GM12878 (cell line): Measurements from ENCODE around the gene NOL3. TPM values are rescaled to one million over a fixed set of nuclear protein-coding genes. Genes with fewer than 3 reads are reported as not detected.

ENCODE experiments used
- CBX5 ChIP-seq: sonication (generic); IDR thresholded peaks from 2 replicates; pipeline ENCODE4 v1.6.1; 2016; ENCODE audit warnings: low read depth, moderate library complexity, mild to moderate bottlenecking, inconsistent platforms
- CREM ChIP-seq: IDR thresholded peaks from 2 replicates; pipeline ENCODE4 v1.6.1; 2014; ENCODE audit warnings: antibody characterized with exemption, low read depth
- EED ChIP-seq: sonication (generic); IDR thresholded peaks from 2 replicates; pipeline ENCODE4 v1.6.1; 2016; ENCODE audit warnings: antibody characterized with exemption, low read depth
- JUNB ChIP-seq: IDR thresholded peaks from 2 replicates; pipeline ENCODE4 v1.6.1; 2016; ENCODE audit warnings: antibody characterized with exemption, mild to moderate bottlenecking
- LARP7 ChIP-seq: fragments of 450-650 bp; IDR thresholded peaks from 2 replicates; pipeline ENCODE4 v1.6.1; 2017; ENCODE audit warnings: mild to moderate bottlenecking
- MXI1 ChIP-seq: fragments of 150-350 bp; IDR thresholded peaks from 2 replicates; pipeline ENCODE4 v1.6.1; 2011; ENCODE audit warnings: low read depth, mild to moderate bottlenecking, inconsistent platforms, low read length, improper control_type of control experiment
- NFXL1 ChIP-seq: fragments of 450-650 bp; IDR thresholded peaks from 2 replicates; pipeline ENCODE4 v1.6.1; 2017; ENCODE audit warnings: antibody characterized with exemption, mild to moderate bottlenecking, borderline replicate concordance
- RELA ChIP-seq: fragments of 450-650 bp; IDR thresholded peaks from 2 replicates; pipeline ENCODE4 v1.8.0; 2014; ENCODE audit warnings: borderline replicate concordance; ENCODE audit not compliant: partially characterized antibody
- SMAD1 ChIP-seq: fragments of 450-650 bp; IDR thresholded peaks from 2 replicates; pipeline ENCODE4 v1.6.1; 2018; ENCODE audit warnings: mild to moderate bottlenecking, low read depth; ENCODE audit not compliant: partially characterized antibody
- SMARCA5 ChIP-seq: fragments of 450-650 bp; IDR thresholded peaks from 2 replicates; pipeline ENCODE4 v1.6.1; 2017; ENCODE audit warnings: mild to moderate bottlenecking
- TARDBP ChIP-seq: IDR thresholded peaks from 2 replicates; pipeline ENCODE4 v1.6.1; 2016; ENCODE audit warnings: borderline replicate concordance
- TCF12 ChIP-seq: IDR thresholded peaks from 2 replicates; pipeline ENCODE4 v1.6.1; 2011; ENCODE audit warnings: low read depth, mild to moderate bottlenecking, low read length
- polyA plus RNA-seq, 11 experiments: library from polyadenylated mRNA; depleted of rRNA in 4 of 11; unstranded in 6 of 11; stranded (reverse) in 5 of 11; fragments of >200 nt; fragmentation: Nextera tagmentation in 4 of 11; fragmentation: Illumina TruSeq in 1 of 11; extraction: Ambion mirVana in 4 of 11; extraction: Trizol in 1 of 11; gene quantifications; 1 replicate in 1 of 11; 2 replicates in 10 of 11; pipeline versions ENCODE4 v1.2.1 to v1.2.3, GENCODE V29; 2011 to 2016; ENCODE audit warnings: inconsistent platforms in 2 of 11, missing spikeins in 2 of 11, low read depth in 1 of 11
- total RNA-seq, 4 experiments: library from RNA; depleted of rRNA in 3 of 4; stranded (reverse); fragments of >200 nt in 3 of 4; fragmentation: Illumina TruSeq in 1 of 4; extraction: Trizol in 1 of 4; gene quantifications; 2 replicates each; pipeline versions ENCODE4 v1.2.1 to v1.2.3, GENCODE V29; 2013 to 2021
- TF ChIP-seq, protein P1 (sequence below): fragments of 450-650 bp; IDR thresholded peaks from 2 replicates; pipeline ENCODE4 v1.6.1; 2017; ENCODE audit warnings: mild to moderate bottlenecking, low read depth, inconsistent platforms; ENCODE audit not compliant: poor library complexity, severe bottlenecking
- TF ChIP-seq, protein P2 (sequence below): IDR thresholded peaks from 2 replicates; pipeline ENCODE4 v1.6.1; 2012; ENCODE audit warnings: low read depth, low read length, improper control_type of control experiment
- TF ChIP-seq, protein P3 (sequence below): fragments of 150-350 bp; IDR thresholded peaks from 2 replicates; pipeline ENCODE4 v1.6.1; 2016; ENCODE audit warnings: low read depth, low read length
- TF ChIP-seq, protein P4 (sequence below): fragments of 450-650 bp; IDR thresholded peaks from 2 replicates; pipeline ENCODE4 v1.6.1; 2016; ENCODE audit warnings: mild to moderate bottlenecking
- TF ChIP-seq, protein P5 (sequence below), 3 experiments: IDR thresholded peaks in 2 of 3; conservative IDR thresholded peaks in 1 of 3; 2 replicates each; pipeline ENCODE4 v1.5.1; 2011; ENCODE audit warnings: low read depth in 3 of 3, low read length in 3 of 3, mild to moderate bottlenecking in 3 of 3, control low read depth in 2 of 3, moderate library complexity in 2 of 3, inconsistent platforms in 1 of 3, mixed read lengths in 1 of 3; ENCODE audit not compliant: control insufficient read depth in 2 of 3, insufficient read depth in 1 of 3; ENCODE audit errors: extremely low read depth in 1 of 3
- TF ChIP-seq, protein P6 (sequence below): IDR thresholded peaks from 2 replicates; pipeline ENCODE4 v1.6.1; 2011; ENCODE audit warnings: low read depth, low read length, improper control_type of control experiment, borderline replicate concordance

Gene NOL3
- total and polyA plus RNA-seq, 10 of the 15 experiments (the other 5 are each of a cell fraction or from before 2014, with no cell fraction given) = 0.31 to 18.4 (median 2.7) TPM

DNA sequence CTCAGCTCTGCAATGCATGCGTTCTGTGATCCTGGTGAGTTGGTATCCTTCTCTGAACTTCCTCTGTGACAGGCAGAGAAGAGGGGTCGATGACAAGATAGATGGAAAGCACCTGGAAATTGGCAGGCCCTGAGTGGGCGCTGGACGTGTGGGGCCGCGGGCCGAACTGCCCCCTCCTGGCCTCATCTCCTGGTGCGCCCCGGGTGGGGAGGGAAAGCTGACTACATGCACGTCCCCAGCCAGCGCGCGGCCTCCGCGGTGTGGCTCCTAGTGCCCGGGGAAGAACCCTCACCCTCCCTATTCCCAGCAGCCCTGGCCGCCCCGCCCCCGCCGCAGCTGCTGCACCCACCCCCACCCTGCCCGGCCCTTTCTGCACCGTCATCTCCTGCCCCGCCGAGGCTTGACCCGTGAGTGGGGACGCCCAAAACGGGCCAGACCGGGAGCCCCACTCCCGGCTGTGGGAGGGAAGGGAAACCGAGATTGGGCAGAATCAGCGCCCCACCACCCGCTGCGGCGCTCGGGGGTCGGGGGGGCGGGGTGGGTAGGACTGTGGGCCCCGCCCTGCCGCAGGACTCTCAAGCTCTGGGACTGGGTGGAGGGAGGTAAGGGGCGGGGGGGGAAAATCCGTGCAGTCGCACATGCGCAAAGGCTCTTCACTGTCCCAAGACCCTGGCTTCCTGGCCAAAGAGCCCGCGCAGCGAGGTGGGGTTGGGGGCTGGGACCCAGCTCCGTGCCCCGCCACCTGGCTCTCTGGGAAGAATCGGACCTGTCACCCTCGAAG, at the start of gene NOL3 (continued):
- peak; percentile 43 for TF ChIP-seq RELA
- TF ChIP-seq SMARCA5 = peak; percentile 20; the same call in 1 of the 2 replicates
- TF ChIP-seq, protein P1, sequence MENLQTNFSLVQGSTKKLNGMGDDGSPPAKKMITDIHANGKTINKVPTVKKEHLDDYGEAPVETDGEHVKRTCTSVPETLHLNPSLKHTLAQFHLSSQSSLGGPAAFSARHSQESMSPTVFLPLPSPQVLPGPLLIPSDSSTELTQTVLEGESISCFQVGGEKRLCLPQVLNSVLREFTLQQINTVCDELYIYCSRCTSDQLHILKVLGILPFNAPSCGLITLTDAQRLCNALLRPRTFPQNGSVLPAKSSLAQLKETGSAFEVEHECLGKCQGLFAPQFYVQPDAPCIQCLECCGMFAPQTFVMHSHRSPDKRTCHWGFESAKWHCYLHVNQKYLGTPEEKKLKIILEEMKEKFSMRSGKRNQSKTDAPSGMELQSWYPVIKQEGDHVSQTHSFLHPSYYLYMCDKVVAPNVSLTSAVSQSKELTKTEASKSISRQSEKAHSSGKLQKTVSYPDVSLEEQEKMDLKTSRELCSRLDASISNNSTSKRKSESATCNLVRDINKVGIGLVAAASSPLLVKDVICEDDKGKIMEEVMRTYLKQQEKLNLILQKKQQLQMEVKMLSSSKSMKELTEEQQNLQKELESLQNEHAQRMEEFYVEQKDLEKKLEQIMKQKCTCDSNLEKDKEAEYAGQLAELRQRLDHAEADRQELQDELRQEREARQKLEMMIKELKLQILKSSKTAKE = no peak
- TF ChIP-seq LARP7 = peak; percentile 34; the same call in 1 of the 2 replicates
- TF ChIP-seq TARDBP = no peak
- no peak for TF ChIP-seq NFXL1
- TF ChIP-seq, protein P2, sequence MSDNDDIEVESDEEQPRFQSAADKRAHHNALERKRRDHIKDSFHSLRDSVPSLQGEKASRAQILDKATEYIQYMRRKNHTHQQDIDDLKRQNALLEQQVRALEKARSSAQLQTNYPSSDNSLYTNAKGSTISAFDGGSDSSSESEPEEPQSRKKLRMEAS = peak; percentile 55; the same call in 1 of the 2 replicates
- no peak for TF ChIP-seq CBX5
- TF ChIP-seq, protein P3, sequence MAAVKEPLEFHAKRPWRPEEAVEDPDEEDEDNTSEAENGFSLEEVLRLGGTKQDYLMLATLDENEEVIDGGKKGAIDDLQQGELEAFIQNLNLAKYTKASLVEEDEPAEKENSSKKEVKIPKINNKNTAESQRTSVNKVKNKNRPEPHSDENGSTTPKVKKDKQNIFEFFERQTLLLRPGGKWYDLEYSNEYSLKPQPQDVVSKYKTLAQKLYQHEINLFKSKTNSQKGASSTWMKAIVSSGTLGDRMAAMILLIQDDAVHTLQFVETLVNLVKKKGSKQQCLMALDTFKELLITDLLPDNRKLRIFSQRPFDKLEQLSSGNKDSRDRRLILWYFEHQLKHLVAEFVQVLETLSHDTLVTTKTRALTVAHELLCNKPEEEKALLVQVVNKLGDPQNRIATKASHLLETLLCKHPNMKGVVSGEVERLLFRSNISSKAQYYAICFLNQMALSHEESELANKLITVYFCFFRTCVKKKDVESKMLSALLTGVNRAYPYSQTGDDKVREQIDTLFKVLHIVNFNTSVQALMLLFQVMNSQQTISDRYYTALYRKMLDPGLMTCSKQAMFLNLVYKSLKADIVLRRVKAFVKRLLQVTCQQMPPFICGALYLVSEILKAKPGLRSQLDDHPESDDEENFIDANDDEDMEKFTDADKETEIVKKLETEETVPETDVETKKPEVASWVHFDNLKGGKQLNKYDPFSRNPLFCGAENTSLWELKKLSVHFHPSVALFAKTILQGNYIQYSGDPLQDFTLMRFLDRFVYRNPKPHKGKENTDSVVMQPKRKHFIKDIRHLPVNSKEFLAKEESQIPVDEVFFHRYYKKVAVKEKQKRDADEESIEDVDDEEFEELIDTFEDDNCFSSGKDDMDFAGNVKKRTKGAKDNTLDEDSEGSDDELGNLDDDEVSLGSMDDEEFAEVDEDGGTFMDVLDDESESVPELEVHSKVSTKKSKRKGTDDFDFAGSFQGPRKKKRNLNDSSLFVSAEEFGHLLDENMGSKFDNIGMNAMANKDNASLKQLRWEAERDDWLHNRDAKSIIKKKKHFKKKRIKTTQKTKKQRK = no peak
- TF ChIP-seq CREM = no peak
- TF ChIP-seq SMAD1 = peak; percentile 41
- peak; percentile 53; the same call in 1 of the 2 replicates for TF ChIP-seq MXI1
- no peak for TF ChIP-seq EED
- TF ChIP-seq, protein P4, sequence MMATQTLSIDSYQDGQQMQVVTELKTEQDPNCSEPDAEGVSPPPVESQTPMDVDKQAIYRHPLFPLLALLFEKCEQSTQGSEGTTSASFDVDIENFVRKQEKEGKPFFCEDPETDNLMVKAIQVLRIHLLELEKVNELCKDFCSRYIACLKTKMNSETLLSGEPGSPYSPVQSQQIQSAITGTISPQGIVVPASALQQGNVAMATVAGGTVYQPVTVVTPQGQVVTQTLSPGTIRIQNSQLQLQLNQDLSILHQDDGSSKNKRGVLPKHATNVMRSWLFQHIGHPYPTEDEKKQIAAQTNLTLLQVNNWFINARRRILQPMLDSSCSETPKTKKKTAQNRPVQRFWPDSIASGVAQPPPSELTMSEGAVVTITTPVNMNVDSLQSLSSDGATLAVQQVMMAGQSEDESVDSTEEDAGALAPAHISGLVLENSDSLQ = peak; percentile 60; the same call in 1 of the 2 replicates
- TF ChIP-seq JUNB = no peak
- TF ChIP-seq, protein P5, sequence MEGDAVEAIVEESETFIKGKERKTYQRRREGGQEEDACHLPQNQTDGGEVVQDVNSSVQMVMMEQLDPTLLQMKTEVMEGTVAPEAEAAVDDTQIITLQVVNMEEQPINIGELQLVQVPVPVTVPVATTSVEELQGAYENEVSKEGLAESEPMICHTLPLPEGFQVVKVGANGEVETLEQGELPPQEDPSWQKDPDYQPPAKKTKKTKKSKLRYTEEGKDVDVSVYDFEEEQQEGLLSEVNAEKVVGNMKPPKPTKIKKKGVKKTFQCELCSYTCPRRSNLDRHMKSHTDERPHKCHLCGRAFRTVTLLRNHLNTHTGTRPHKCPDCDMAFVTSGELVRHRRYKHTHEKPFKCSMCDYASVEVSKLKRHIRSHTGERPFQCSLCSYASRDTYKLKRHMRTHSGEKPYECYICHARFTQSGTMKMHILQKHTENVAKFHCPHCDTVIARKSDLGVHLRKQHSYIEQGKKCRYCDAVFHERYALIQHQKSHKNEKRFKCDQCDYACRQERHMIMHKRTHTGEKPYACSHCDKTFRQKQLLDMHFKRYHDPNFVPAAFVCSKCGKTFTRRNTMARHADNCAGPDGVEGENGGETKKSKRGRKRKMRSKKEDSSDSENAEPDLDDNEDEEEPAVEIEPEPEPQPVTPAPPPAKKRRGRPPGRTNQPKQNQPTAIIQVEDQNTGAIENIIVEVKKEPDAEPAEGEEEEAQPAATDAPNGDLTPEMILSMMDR (IDR thresholded peaks at IDR 0.05 in 2 of 3, conservative IDR thresholded peaks at IDR 0.05 in 1 of 3; ENCODE audit: control insufficient read depth in 2 of 3, extremely low read depth in 1 of 3, insufficient read depth in 1 of 3, low read depth in 3 of 3, low read length in 3 of 3) = peak in 2 of 3 experiments; percentile 19 to 44; a peak in 3 of 6 replicates
- TF ChIP-seq TCF12 = peak; percentile 57; the same call in 1 of the 2 replicates
- TF ChIP-seq, protein P6, sequence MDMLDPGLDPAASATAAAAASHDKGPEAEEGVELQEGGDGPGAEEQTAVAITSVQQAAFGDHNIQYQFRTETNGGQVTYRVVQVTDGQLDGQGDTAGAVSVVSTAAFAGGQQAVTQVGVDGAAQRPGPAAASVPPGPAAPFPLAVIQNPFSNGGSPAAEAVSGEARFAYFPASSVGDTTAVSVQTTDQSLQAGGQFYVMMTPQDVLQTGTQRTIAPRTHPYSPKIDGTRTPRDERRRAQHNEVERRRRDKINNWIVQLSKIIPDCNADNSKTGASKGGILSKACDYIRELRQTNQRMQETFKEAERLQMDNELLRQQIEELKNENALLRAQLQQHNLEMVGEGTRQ = no peak
